Astrocyte (in vitro differentiated cells and primary cell): ENCODE data around the gene MICAL2. TPM values are rescaled to one million over a fixed set of nuclear protein-coding genes. Genes with fewer than 3 reads are reported as not detected.

Experiments used
- DNase-seq: peaks from one replicate; pipeline ENCODE4 v3.0.0-alpha.2; 2010; ENCODE audit warnings: low read depth
- FAIRE-seq: peaks from 2 replicates; lab custom pipeline; 2011; peaks lifted over from hg19 to GRCh38; lab: Jason Lieb, UNC
- H2AFZ ChIP-seq: 2 replicates; pipeline ENCODE4 v1.6.0; 2012; ENCODE audit warnings: low read depth, low read length, inconsistent platforms
- H3K27ac ChIP-seq: 2 replicates; pipeline ENCODE4 v1.5.1; 2011; ENCODE audit warnings: low read depth, low read length, inconsistent platforms
- H3K27me3 ChIP-seq: 2 replicates; pipeline ENCODE4 v1.6.0; 2011; ENCODE audit warnings: low read length, inconsistent platforms; ENCODE audit not compliant: insufficient read depth
- H3K36me3 ChIP-seq: 2 replicates; pipeline ENCODE4 v1.5.1; 2011; ENCODE audit warnings: low read length, inconsistent platforms; ENCODE audit not compliant: insufficient read depth
- H3K4me1 ChIP-seq: 2 replicates; pipeline ENCODE4 v1.5.1; 2011; ENCODE audit warnings: low read length, inconsistent platforms; ENCODE audit not compliant: insufficient read depth
- H3K4me2 ChIP-seq: 2 replicates; pipeline ENCODE4 v1.6.0; 2012; ENCODE audit warnings: low read length, inconsistent platforms
- H3K4me3 ChIP-seq: 2 replicates; pipeline ENCODE4 v1.5.1; 2011; ENCODE audit warnings: low read depth, mild to moderate bottlenecking, low read length, inconsistent platforms; ENCODE audit not compliant: insufficient read depth
- H3K79me2 ChIP-seq: 2 replicates; pipeline ENCODE4 v1.6.0; 2012; ENCODE audit warnings: mild to moderate bottlenecking, low read length, inconsistent platforms; ENCODE audit not compliant: insufficient read depth
- H3K9ac ChIP-seq: 2 replicates; pipeline ENCODE4 v1.6.0; 2012; ENCODE audit warnings: mild to moderate bottlenecking, low read length, inconsistent platforms
- H3K9me3 ChIP-seq: 2 replicates; pipeline ENCODE4 v1.5.1; 2012; ENCODE audit warnings: low read depth, mild to moderate bottlenecking, low read length, inconsistent platforms; ENCODE audit not compliant: insufficient read depth
- H4K20me1 ChIP-seq: 2 replicates; pipeline ENCODE4 v1.6.0; 2012; ENCODE audit warnings: low read length, inconsistent platforms; ENCODE audit not compliant: insufficient read depth
- H3K27ac Mint-ChIP-seq: one replicate; pipeline ENCODE4 v1.8.0; 2021; ENCODE audit warnings: mild to moderate bottlenecking, mixed read lengths; ENCODE audit not compliant: unreplicated experiment
- H3K27me3 Mint-ChIP-seq: one replicate; pipeline ENCODE4 v1.8.0; 2021; ENCODE audit warnings: low read depth, mixed read lengths; ENCODE audit not compliant: unreplicated experiment
- H3K36me3 Mint-ChIP-seq: one replicate; pipeline ENCODE4 v1.8.0; 2021; ENCODE audit warnings: low read depth, mixed read lengths; ENCODE audit not compliant: unreplicated experiment
- H3K4me1 Mint-ChIP-seq: one replicate; pipeline ENCODE4 v1.8.0; 2021; ENCODE audit warnings: low read depth, mixed read lengths; ENCODE audit not compliant: unreplicated experiment
- H3K4me3 Mint-ChIP-seq: one replicate; pipeline ENCODE4 v1.8.0; 2021; ENCODE audit warnings: mild to moderate bottlenecking, moderate library complexity, mixed read lengths; ENCODE audit not compliant: unreplicated experiment
- H3K9me3 Mint-ChIP-seq: one replicate; pipeline ENCODE4 v1.8.0; 2021; ENCODE audit warnings: mild to moderate bottlenecking, mixed read lengths; ENCODE audit not compliant: unreplicated experiment
- CTCF ChIP-seq: IDR thresholded peaks from 2 replicates; pipeline ENCODE4 v1.5.1; 2011; ENCODE audit warnings: low read depth, mild to moderate bottlenecking, inconsistent platforms, low read length, moderate library complexity; ENCODE audit not compliant: insufficient read depth
- EZH2 ChIP-seq: IDR thresholded peaks from 2 replicates; pipeline ENCODE4 v1.6.1; 2012; ENCODE audit warnings: mild to moderate bottlenecking, low read length, inconsistent platforms; ENCODE audit not compliant: insufficient read depth
- total RNA-seq: library from RNA; stranded (reverse); gene quantifications from 2 replicates; pipeline ENCODE4 v1.2.1, GENCODE V29; 2021

Gene MICAL2
- total RNA-seq, 1 donor from 2014 or later: 357 TPM

- no peak overlapping the region for H3K4me3 Mint-ChIP-seq
- no peaks in the 10 kb centered on the region for H3K9me3 Mint-ChIP-seq
- Histone ChIP-seq H3K4me3 (no peak overlapping the region), H3K36me3 (peaks cover 79% of the 10 kb centered on the region), H3K4me2 (no peak overlapping the region), H2AFZ (no peak overlapping the region), H3K9me3 (no peaks in the 10 kb centered on the region), H4K20me1 (no peaks in the 10 kb centered on the region), H3K4me1 (peaks cover 32% of the 10 kb centered on the region), H3K27me3 (no peaks in the 10 kb centered on the region), H3K79me2 (peaks cover 12% of the 10 kb centered on the region), H3K27ac (peak overlapping the region; percentile 9), H3K9ac (no peak overlapping the region)
- H3K4me1 Mint-ChIP-seq: peaks cover 29% of the 10 kb centered on the region
- no peak for FAIRE-seq
- DNase-seq: no peak
- H3K27ac Mint-ChIP-seq: peak overlapping the region; percentile 12
- peaks cover 57% of the 10 kb centered on the region for H3K36me3 Mint-ChIP-seq
- TF ChIP-seq EZH2 (no peak), CTCF (no peak)
- no peaks in the 10 kb centered on the region for H3K27me3 Mint-ChIP-seq
These were observed 119.2 kb downstream of the MICAL2 start for GRCh38 chr11:12229450-12230229.

DNA sequence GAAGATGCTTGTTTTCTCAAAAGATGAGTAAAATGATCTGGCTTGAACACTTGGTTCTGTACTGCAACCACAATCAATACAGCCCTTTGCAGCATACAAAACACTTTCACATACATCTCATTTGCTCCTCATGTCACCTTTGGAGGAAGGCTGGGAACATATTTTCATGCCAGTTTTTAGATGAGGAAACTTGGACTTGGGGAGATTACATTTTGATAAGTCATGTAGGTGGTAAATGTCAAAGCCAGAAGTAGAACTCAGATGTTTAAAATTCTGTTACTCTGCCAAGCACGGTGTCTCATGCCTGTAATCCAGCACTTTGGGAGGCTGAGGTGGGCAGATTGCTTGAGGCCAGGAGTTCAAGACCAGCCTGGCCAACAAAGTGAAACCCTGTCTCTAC, 121.8 kb downstream of the MICAL2 start:
- peak overlapping the region; percentile 96 for H3K27ac Mint-ChIP-seq

More for the DNA sequence above, 121.8 kb downstream of the MICAL2 start:
- H3K4me1 ChIP-seq: peaks cover 41% of the 10 kb centered on the region
- H3K9me3 ChIP-seq: no peaks in the 10 kb centered on the region
- H3K9ac ChIP-seq: peak overlapping the region; percentile 55
- H3K27me3 Mint-ChIP-seq: no peaks in the 10 kb centered on the region
- H3K9me3 Mint-ChIP-seq: no peaks in the 10 kb centered on the region
- peaks cover 69% of the 10 kb centered on the region for H3K36me3 Mint-ChIP-seq
- no peak overlapping the region for H2AFZ ChIP-seq
- no peak for FAIRE-seq
- TF ChIP-seq CTCF (no peak), EZH2 (no peak)
- H3K79me2 ChIP-seq: peaks cover 18% of the 10 kb centered on the region
- H4K20me1 ChIP-seq: no peaks in the 10 kb centered on the region
- no peak overlapping the region for H3K4me3 Mint-ChIP-seq
- peaks cover 41% of the 10 kb centered on the region for H3K4me1 Mint-ChIP-seq
- DNase-seq: peak; percentile 53
- peak overlapping the region; percentile 97 for H3K27ac ChIP-seq
- H3K27me3 ChIP-seq: no peaks in the 10 kb centered on the region
- no peak overlapping the region for H3K4me3 ChIP-seq
- H3K36me3 ChIP-seq: peaks cover 82% of the 10 kb centered on the region
- H3K4me2 ChIP-seq: no peak overlapping the region
